A549 (cell line): ENCODE measurements around the gene FAM24B.

Source experiments
- CBX2 ChIP-seq: fragments of 200-600 bp; sonication (generic); IDR thresholded peaks from 2 replicates; pipeline ENCODE4 v1.6.1; 2016; ENCODE audit warnings: low read depth, mild to moderate bottlenecking, borderline replicate concordance
- CEBPB ChIP-seq, 2 experiments: fragments of >200 bp in 1 of 2; sonication (Bioruptor Twin) in 1 of 2; formaldehyde crosslinking in 1 of 2; IDR thresholded peaks; 2 replicates each; pipeline ENCODE4 v1.6.1; 2012 to 2016
- TF ChIP-seq, protein P1 (sequence below): fragments of >200 bp; sonication (Bioruptor Twin); formaldehyde crosslinking; IDR thresholded peaks from 3 replicates; pipeline ENCODE4 v1.5.1; 2016

DNA sequence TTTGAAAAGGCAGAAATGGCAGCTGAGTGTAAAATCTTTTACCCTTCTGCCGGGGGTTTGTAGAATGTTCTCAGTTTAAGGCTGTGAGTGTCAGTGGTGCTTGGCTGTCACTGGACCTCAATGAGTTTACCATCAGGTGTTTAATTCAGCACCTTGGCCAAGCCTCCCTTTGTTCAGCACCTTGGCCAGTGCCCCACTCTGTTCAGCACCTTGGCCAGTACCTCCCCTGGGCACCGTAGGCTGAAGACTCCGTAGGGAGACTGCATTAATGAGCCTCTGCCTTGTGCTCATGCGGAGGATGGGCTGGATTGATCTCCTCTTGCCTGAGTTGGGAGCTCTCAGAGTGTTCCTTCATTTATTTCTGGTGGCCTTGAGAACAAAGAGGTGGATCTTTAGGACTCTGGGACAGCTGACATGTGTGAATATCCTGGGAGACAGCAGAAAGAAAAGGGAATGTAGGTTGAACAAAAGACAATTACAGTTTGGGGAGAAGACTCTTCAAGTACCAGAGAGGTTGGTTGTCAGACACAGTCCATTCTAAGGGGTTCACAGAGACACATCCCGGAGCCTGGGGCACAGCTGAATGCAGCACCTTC lies 32.6 kb upstream of the FAM24B start:
- TF ChIP-seq CBX2, result no peak
- TF ChIP-seq, protein P1, sequence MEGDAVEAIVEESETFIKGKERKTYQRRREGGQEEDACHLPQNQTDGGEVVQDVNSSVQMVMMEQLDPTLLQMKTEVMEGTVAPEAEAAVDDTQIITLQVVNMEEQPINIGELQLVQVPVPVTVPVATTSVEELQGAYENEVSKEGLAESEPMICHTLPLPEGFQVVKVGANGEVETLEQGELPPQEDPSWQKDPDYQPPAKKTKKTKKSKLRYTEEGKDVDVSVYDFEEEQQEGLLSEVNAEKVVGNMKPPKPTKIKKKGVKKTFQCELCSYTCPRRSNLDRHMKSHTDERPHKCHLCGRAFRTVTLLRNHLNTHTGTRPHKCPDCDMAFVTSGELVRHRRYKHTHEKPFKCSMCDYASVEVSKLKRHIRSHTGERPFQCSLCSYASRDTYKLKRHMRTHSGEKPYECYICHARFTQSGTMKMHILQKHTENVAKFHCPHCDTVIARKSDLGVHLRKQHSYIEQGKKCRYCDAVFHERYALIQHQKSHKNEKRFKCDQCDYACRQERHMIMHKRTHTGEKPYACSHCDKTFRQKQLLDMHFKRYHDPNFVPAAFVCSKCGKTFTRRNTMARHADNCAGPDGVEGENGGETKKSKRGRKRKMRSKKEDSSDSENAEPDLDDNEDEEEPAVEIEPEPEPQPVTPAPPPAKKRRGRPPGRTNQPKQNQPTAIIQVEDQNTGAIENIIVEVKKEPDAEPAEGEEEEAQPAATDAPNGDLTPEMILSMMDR, result no peak
- TF ChIP-seq CEBPB (IDR thresholded peaks at IDR 0.05), result no peak
